RWPE1 (cell line): ENCODE data around the gene NETO2.
"Not testable (repeated sequence)": the region's sequence is repeated elsewhere in the genome, so short reads cannot be mapped to it uniquely, and the experiment has no call there.

Experiments
- CTCF ChIA-PET: fragments of 350-600 bp; sonication (Branson Sonifier 250); formaldehyde crosslinking; extraction: SDS; loops from one replicate; lab custom pipeline; 2021; lab: Yijun Ruan, JAX
- POLR2A ChIA-PET: fragments of 400-600 bp; formaldehyde crosslinking; extraction: SDS; loops from one replicate; lab custom pipeline; 2020; ENCODE audit warnings: antibody characterized with exemption; ENCODE audit not compliant: low non-redundant PET; lab: Yijun Ruan, JAX
- DNase-seq: peaks from one replicate; pipeline ENCODE4 v3.0.0; 2012; ENCODE audit warnings: low spot score
- H3K27ac ChIP-seq: fragments of 450-650 bp; 2 replicates; pipeline ENCODE4 v1.5.1; 2017
- CTCF ChIP-seq: fragments of 450-650 bp; conservative IDR thresholded peaks from 2 replicates; pipeline ENCODE4 v1.5.1; 2017; ENCODE audit warnings: low read depth, mild to moderate bottlenecking

NETO2 gene

GRCh38 chr16:47060596-47060995 lies 83.1 kb downstream of the NETO2 start:
- no peak overlapping the region for H3K27ac ChIP-seq
- TF ChIP-seq CTCF = no peak
- no peak for DNase-seq
- POLR2A ChIA-PET = no interaction called here
- CTCF ChIA-PET = no interaction called here

GRCh38 chr16:47059991-47060390 lies 83.8 kb downstream of the NETO2 start:
- no peak for TF ChIP-seq CTCF
- POLR2A ChIA-PET = no interaction called here
- DNase-seq = no peak
- H3K27ac ChIP-seq = no peak overlapping the region
- CTCF ChIA-PET = no interaction called here

- H3K27ac ChIP-seq, DNase-seq, POLR2A ChIA-PET: not testable (repeated sequence)
- CTCF ChIA-PET = interaction anchor here (0.6 kb wide), 1 partner anchor 72 kb away, joined by 3 read pairs; no protein-coding TSS in a partner anchor
These were observed 84.6 kb downstream of the NETO2 start for GRCh38 chr16:47059130-47059529.

GRCh38 chr16:47058295-47059086 lies 85.3 kb downstream of the NETO2 start:
- POLR2A ChIA-PET = no interaction called here
- no peak for TF ChIP-seq CTCF
- CTCF ChIA-PET = interaction anchor here (0.6 kb wide), 1 partner anchor 71 kb away, joined by 3 read pairs; no protein-coding TSS in a partner anchor
- DNase-seq = no peak
- no peak overlapping the region for H3K27ac ChIP-seq

GRCh38 chr16:47057630-47057993 lies 86.1 kb downstream of the NETO2 start:
- CTCF ChIA-PET = interaction anchor here (0.6 kb wide), 1 partner anchor 222 kb away, joined by 4 read pairs; no protein-coding TSS in a partner anchor
- no peak for DNase-seq
- no peak overlapping the region for H3K27ac ChIP-seq
- TF ChIP-seq CTCF = no peak
- POLR2A ChIA-PET = no interaction called here

GRCh38 chr16:47056688-47057629 lies 86.8 kb downstream of the NETO2 start:
- ChIA-PET CTCF (no interaction called here), POLR2A (no interaction called here)
- no peak for DNase-seq
- no peak for TF ChIP-seq CTCF
- H3K27ac ChIP-seq = no peak overlapping the region

GRCh38 chr16:47056061-47056460 lies 87.7 kb downstream of the NETO2 start:
- H3K27ac ChIP-seq, CTCF ChIA-PET, POLR2A ChIA-PET, DNase-seq: not testable (repeated sequence)
